Globus pallidus (tissue), 1 donor: ENCODE results near the gene TMC7.

Experiments used
- DNase-seq: peaks from one replicate; pipeline ENCODE4 v3.0.0-alpha.2; 2015; ENCODE audit warnings: low spot score

Gene TMC7

DNA sequence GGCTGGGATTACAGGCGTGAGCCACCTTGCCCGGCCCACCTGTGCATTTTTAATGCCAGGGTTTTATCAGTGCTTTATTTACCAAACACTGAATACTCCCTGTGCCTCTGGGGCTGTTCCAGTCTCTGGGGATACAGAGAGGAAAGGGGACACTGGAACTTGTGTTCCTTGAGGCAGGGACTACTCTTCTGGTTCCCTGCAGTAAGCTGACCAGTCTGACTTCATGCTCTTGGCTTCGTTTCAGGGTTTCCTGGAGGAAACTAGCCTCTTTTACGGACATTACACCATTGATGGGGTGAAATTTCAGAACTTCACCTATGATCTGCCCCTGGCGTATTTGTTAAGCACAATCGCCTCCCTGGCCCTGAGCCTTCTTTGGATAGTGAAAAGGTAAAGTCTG, 46.2 kb downstream of the TMC7 start:
- no peak for DNase-seq

DNA sequence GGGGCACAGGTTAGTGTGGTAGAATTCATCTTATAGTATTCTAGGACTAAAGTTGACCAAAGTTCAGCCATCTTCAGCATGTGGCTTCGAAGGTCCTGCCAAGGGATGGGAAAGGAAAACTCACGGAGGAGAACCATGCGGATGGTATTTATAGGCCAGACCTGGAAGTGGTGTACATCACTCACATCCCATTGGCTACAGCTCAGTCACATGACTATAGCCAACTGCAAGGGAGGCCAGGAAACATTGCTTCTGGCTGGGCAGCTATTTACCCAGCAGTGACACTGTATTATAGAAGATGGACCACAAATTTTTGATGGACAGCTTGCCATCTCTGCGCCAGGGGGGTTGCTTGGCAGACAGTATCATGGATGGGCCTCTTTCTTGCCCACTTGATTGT, 48.0 kb downstream of the TMC7 start:
- DNase-seq, result no peak

DNA sequence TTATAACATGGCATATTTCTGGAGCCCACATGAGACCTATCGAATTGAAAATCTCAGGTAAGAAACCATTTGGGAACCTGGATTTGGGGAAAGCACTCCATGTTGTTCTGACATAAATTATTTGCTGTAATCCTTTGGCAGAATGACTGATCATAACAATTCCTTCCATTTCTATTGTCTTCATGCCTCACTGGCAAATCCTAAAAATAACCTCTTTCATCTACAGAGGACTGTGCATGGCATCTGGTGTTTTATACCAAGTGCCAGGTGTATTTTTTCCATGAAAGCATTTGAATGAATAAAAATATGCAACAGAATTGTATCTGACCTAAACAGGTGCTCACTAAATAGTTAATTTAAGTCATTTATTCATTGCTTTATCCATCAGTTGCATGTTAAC, 50.0 kb downstream of the TMC7 start:
- DNase-seq, result no peak

DNA sequence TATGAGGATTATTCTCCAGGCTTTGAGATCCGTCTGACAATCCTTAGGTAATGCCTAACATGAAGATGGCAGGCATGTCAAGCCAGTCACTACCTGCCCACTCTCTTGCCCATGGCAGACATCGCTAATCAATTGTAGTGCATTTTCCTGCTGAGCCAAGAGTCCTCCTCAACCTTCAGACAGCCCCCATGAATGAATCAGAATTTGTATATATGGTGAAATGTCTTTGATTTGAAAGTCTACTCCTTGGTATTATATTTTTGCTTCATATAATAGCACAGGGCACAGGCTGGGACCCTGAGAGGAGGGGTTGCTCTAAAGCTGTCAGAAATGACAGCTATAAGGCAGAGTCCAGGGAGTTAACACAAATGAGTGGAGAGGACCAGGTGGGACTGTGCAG, 56.7 kb downstream of the TMC7 start:
- DNase-seq, result no peak

DNA sequence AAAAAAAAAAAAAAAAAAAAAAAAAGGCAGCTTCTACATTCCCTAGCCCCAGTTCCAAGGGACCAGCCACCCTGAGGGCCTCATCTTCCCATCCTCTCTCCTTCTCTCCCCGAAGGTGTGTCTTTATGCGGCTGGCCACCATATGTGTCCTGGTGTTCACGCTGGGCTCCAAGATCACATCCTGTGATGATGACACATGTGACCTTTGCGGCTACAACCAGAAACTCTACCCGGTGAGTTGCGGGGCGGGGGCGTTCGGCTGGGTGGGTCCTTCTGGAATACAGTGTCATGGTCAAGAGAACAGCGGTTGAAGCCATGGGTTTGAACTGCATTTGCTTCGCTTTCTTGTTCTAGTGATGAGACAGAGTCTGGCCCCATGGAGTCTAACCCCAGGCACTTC, 61.0 kb downstream of the TMC7 start:
- no peak for DNase-seq

DNA sequence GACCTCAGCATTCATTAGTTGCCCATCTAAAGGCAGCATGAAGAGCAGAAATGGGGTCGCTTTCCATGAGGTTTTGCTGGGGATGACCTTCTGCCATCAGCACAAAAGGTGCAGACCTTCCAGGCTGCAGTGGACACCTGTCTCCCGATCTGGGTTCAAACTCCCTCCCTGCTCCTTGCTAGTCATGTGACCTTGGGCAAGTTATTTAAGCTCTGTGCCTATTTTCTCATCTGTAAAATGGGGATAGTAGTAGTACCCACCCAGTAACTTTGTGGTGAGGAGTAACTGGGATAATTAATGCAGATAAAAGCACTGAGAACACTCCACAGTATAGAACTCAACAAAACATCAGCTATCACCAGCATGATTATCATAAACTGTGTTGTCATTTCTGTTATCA, 62.3 kb downstream of the TMC7 start:
- DNase-seq, result no peak

DNA sequence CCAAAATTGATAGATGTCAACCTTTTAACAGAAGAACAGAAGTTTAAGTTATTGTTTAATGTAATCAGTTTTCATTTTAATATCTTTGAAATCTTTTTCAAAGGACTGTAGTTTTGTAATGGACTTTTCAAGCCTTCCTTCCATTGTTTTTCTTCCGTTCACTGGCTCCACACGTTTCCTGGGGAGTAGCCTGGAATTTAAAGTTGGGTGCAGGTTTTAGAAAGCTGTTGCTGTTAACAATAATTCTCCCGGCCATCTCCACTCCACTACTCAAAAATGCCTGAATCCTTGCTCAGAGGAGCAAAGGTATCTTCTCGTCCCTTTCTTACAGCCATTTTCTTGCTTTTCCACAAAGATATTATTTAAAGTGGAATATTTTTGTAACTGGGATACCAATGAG, 79.0 kb downstream of the TMC7 start:
- DNase-seq, result no peak

DNA sequence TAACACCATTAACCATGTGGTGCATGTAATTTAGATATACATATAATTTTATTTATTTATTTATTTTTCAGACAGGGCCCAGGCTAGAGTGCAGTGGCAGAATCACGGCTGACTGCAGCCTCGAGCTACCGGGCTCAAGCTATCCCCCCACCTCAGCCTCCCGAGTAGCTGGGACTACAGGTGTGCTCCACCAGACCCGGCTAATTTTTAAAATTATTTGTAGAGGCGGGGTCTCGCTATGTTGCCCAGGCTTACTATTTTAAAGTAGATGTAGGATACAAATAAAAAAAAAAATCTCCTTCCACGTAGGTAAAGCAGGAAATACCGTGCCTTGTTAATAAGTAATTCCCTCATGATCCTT, 83.2 kb downstream of the TMC7 start:
- no peak for DNase-seq

DNA sequence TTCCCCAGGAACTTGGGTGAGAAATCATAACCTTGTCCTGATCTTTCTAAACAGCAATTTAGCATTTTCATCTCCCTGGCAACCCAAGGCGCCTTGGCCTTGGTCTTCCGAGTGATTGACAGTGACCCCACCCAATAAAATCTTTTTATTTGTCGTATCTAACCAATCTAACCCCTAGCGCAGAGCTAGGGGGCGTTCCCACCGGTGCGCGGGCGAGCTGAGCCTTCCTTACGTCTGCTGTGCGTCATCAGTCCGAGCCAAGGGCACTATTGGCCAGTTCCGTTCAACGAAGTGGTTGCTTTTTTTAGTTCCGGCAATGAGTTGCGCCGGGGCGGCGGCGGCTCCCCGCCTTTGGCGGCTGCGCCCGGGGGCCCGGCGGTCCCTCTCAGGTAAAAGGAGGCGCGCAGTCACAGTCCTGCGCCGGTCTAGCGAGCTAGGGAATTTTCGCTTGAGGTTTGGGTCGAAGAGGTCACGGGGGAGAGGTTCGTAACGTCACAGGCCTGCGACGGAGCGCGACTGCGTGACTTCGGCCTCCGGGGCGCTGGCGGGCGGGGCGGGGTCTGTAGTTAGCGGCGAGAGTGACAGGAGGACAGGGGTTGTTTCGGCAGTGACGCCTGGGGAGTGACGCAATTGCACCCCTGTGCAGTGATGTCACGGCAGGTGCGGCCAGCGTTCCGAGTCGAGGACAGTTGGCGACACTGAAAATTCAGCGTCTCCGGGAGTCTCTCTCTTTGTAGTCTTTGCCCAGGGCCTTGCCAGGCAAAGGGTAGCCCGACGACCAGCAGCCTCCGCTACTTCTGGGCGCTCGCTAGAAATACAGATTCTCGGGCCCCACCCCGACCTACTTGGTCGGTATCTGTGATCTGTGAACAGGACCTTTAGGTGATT, 83.9 kb downstream of the TMC7 start, which contains the start of gene COQ7:
COQ7 (plus strand) TSS at position 266 of the 888 bp plus-strand sequence; CDS start at position 317, 51 bp downstream.
- DNase-seq, result peak; percentile 99

DNA sequence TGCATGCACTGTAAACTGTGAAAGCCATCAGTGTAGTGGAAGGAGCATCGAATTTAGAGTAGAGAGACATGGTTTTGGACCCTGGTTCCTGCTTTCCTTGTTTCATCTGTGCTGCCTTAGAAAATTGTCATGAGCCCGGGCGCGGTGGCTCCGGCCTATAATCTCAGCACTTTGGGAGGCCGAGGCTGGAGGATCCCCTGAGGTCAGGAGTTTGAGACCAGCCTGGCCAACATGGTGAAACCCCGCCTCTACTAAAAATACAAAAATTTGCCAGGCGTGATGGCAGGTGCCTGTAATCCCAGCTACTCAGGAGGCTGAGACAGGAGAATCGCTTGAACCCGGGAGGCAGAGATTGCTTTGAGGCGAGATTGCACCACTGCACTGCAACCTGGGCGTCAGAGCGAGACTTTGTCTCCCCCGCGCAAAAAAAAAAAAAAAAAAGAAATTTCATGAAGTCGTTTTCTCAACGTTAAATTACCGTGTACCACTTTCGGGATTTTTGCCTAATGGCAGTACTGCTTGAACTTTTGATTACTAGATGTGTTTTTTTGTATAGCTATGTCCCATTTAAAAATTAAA, 84.6 kb downstream of the TMC7 start:
- no peak for DNase-seq

DNA sequence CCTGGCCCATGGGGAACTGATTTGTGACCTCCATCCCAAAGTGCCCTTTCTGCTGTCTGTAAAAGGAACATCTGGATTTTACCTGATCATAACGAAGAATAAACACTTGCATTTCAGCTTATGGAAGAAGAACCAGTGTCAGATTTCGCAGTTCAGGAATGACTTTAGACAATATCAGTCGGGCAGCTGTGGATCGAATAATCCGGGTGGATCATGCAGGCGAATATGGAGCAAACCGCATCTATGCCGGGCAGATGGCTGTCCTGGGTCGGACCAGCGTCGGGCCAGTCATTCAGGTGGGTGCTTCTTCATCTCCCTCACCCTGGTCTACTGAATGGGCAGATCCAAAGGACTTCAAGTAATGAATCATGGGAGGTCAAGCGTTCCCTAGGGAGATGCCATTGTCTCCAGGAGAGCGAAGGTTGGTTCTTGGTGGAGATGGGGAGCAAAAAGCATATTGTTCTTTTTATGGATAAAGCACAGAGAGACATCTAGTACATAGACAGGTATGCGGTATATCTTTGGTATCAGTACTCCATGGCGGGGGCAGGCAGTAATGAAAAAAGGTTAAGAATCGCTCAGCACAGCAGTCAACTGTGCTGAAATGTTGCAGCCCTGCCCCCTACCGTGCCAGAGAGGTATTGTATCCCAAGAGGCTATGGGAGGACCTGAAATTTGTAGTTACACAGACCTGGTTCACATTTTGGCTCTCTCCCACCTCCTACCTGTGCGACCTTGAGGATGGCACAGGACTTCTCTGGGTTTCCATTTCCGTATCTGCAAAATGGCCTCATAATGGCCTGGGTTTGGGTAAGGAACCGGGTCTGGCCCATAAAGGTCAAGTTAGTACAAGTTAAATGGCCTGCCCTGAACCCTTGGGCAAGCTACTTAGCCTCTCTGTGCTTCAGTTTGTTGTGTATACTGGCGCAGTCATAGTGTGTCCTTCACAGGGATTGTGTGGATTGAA, 88.4 kb downstream of the TMC7 start:
- DNase-seq, result peak; percentile 54

DNA sequence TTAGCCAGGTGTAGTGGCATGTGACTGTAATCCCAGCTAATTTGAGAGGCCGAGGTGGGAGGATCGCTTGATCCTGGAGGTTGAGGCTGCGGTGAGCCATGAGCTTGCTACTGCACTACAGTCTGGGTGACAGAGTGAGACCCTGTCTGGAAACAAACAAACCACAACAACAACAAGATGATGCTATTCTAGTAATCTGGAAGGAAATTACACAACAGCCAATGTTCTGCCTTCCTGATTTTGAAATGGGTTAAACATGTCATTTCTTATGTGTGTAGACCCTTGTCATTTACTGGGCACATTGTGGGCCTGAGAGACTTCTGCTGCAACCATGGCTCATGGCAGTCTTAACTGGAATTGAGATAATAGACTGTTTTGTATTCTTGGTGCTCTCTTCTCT, 89.6 kb downstream of the TMC7 start:
- no peak for DNase-seq

DNA sequence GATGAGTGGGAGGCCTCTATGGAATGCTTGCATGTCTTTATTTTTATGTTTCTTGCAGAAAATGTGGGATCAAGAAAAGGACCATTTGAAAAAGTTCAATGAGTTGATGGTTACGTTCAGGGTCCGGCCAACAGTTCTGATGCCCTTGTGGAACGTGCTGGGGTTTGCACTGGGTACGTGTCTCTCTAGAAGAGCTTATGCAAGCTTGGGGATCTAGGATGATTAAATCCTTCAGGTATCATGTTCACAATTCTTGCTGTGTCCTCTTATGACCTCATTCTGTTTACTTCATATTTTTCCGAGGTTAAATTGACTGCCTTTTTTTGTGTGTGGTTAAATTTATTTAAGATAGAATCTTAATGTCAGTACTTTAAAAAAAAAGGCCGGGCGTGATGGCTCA, 90.1 kb downstream of the TMC7 start:
- no peak for DNase-seq

DNA sequence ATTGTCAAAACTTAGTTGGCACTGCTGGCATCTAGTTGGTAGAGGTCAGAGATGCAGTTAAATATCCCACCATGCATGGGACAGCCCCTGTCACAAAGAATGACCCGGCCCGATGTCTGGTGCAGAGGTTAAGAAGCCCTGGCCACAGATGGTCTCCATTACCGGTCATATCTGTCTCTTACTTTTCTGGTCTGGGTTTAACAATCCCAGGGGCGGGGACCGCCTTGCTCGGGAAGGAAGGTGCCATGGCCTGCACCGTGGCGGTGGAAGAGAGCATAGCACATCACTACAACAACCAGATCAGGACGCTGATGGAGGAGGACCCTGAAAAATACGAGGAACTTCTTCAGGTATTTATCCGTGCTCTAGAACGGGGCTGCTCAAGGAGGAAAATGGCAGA, 91.8 kb downstream of the TMC7 start:
- no peak for DNase-seq

DNA sequence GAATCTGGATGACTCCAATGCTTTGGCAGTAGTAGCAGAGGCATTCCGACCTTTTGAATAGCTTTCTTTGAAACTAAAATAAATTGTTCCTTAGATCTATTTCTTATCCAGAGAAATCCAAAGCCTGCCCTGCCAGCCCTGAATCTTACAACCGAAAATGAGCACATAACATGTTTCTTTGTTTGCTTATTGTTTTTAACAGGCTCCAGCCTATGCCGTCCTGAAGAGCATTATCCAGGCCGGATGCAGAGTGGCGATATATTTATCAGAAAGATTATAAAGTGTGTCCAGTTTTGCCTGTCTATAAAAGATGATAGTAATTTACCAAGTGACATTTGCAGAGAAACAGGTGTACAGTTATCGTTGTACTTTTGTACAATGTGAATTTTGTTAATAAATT, 94.1 kb downstream of the TMC7 start:
- DNase-seq, result no peak

DNA sequence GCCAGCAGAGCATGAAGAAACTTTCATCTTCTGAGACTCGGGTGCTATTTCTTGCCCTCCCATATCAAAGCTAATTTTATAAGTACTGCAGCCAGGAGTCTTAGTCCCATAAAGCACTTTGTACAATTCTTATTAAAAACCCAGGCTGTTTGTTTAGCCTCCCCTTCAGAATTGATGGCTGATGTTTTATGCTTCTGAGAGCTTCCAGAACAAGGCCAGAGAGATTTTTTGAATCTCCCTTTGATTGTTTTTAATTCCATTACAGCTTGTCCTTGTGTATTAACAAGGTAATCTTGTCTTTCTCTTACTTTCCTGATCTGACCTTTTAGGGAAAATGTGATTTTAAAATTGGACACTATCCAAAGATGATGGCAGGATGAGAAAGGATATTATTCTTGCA, 99.9 kb downstream of the TMC7 start:
- no peak for DNase-seq

DNA sequence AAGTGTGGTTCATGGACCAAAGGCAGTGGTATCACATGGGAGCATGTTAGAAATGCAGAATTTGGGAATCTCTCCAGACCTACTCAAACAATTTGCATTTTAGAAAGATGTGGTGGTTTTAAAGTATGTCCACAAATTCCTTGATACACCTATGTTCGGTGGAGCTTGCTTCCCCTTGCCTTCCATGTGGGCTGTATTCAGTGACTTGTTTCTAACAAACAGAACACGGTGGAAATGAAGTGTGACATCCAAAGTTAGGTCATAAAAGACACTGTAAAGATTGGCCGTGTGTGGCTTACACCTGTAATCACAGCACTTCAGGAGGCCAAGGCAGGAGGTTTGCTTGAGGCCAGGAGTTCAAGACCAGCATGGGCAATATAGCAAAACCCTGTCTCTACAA, 100.4 kb downstream of the TMC7 start:
- DNase-seq, result no peak

DNA sequence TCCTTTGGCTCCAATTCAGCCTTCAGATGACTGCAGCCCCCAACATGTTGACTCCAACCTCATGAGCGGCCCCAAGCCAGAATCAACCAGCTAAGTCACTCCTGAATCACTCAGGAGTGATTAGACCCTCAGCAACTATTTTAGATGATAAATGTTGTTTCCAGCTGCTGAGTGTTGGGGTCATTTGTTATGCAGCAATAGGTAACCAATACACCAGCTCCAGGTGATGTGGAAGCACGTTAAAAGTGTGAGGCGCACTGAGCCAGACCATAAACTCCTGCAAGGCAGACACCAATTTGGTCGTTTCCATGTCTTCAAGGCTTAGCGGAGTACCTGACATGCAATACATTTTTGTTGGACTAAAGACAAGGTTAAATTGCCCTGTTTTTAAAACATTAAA, 101.1 kb downstream of the TMC7 start:
- DNase-seq, result no peak

DNA sequence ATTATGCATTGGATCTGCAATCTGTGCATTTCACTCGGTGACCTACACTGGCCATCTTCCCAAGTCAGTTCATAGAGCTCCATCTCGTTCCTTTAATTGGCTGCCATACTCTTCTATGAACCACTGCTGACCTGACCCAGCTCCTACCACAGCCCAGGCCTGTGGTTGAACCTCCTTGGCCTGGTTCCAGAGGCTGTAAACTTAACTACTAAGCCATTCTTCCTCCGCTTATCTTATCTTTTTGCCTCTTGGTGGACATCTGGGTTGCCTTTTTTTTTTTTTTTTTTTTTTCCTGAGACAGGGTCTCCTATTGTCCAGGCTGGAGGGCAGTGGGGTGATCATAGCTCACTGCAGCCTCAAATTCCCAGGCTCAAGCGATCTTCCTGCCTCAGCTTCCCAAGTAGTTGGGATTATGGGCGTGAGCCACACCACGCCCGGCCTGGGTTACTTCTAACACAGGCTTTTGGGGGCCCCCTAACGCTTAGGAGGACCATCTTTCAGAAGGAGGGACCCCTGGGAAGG, 102.0 kb downstream of the TMC7 start:
- no peak for DNase-seq

DNA sequence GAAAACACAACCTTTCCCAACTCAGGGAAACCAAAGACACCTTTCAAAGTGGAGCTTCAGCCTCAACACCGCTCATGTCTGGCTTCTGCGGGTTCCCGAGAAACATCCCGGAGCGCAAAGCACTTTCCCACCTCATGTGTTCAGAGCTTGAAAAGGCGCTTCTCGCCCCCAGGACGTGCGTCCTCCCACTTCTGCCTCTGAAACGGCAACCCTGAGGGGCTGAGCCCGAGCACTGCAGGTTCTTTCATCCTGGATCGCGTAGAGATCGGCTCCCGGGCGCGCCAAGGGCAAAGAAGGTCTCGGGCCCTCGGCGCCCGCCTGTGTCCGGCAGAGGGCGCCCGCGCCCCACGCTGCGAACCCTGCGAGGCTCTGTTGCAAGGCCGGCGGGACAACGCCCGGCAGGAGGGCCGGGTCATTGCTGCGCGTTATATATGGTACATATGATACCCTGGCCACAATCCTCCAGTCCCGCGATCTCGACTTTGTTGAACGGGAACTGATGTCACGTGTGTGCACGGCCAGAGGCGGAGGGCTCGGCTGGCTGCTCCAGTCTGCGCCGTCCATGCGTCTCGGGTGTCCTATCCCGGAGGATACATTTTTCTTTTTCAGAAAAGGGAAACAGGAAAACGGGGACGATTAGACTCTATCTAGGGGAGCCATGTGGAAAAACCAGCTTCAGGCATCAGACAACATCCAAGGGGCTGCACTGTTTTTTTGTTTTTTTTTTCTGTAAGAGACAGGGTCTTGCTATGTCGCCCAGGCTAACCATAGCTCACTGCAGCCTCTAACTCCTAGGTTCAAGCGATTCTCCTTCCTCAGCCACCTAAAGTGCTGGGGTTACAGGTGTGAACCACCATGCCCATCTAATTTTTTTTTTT, 102.8 kb downstream of the TMC7 start:
- DNase-seq, result peak; percentile 70

DNA sequence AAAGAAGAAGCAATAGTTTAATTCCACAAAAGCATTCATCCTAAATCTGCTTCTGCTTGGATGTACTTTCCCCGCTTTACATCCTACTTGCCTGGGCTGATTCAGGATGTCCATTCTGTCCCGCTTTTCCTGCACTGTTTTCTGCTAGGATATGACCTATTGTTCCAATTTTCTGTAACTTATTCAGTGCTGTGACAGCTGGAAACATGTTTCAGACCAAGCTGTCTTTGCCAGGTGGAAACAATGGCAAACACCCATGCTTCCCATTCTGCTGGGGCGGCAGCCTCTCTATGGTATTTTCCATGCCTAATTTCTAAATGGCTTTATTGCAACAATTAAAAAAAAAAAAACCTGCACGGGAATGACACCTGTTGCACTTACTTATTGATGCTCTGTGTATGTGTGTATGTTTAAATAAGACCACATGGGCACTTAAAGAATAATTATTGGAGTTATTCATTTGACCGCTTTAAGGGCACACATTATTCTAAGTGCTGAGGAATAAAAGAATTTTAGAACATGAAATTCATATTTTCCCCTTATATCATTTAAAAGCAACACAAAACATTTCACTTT, 104.7 kb downstream of the TMC7 start:
- DNase-seq, result no peak
